Stimulated activated CD8-positive, alpha-beta memory T cell treated with anti-CD3 and anti-CD28 coated beads, Interleukin-2, amount 100 ng/mL, for 48 hours (primary cell): ENCODE measurements around the gene PYROXD2.
"Not testable (repeated sequence)": the region's sequence is repeated elsewhere in the genome, so short reads cannot be mapped to it uniquely, and the experiment has no call there.

ENCODE experiments used
- DNase-seq, 2 donors: peaks; one replicate each; pipeline ENCODE4 v3.0.0-alpha.2; 2020; ENCODE audit warnings: low read depth in 2 of 2

Gene PYROXD2

DNA sequence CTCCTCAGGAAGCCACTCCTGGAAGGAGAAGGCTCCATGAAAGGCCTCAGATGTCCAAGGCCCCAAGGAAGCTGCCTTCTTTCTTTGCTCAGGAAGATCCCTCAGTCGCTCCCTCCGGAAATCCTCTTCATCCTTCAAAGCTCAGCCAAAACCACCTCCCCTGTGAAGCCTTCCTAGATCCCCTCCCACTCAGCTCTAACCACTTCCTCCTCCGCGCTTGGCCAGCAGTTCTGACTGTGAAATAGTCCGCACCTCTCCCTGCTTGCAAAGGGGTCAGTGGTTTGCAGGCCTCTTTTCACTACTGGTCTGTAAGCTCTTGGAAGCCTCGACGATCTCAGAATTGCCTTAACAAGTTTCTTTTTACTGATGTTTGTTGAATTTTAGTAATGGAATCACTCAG is 23.9 kb downstream of the PYROXD2 start:
- no peak for DNase-seq

- DNase-seq: no peak
Measured at GRCh38 chr10:98390406-98390805, 24.6 kb downstream of the PYROXD2 start.

GRCh38 chr10:98389398-98389797 is 25.6 kb downstream of the PYROXD2 start:
- no peak for DNase-seq

GRCh38 chr10:98388101-98388655 is 26.8 kb downstream of the PYROXD2 start:
- no peak for DNase-seq

- DNase-seq: no peak
Measured at GRCh38 chr10:98384531-98385133, 30.4 kb downstream of the PYROXD2 start.

DNA sequence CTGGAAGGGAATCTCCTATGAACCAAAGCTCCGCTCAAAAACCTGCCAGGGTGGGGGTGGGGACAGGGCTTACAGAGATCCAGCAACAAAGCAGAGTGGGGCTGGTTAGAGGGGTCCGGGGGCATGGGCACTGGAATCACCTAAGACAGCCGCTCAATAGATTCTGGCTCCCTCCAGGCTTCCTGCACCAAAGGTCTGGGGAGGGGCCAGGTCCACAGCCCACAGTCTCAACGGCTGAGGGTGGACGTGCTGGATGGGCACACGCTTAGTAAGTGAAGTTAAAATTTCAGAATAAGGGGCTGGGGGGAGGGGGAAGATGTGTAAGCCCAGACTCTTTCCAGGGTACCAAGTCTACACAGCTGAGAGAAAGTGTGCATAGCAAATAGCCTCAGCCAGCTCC is 31.1 kb downstream of the PYROXD2 start:
- no peak for DNase-seq

GRCh38 chr10:98383134-98383667 is 31.8 kb downstream of the PYROXD2 start:
- not testable (repeated sequence) for DNase-seq

GRCh38 chr10:98382691-98383101 is 32.3 kb downstream of the PYROXD2 start:
- no peak for DNase-seq

DNA sequence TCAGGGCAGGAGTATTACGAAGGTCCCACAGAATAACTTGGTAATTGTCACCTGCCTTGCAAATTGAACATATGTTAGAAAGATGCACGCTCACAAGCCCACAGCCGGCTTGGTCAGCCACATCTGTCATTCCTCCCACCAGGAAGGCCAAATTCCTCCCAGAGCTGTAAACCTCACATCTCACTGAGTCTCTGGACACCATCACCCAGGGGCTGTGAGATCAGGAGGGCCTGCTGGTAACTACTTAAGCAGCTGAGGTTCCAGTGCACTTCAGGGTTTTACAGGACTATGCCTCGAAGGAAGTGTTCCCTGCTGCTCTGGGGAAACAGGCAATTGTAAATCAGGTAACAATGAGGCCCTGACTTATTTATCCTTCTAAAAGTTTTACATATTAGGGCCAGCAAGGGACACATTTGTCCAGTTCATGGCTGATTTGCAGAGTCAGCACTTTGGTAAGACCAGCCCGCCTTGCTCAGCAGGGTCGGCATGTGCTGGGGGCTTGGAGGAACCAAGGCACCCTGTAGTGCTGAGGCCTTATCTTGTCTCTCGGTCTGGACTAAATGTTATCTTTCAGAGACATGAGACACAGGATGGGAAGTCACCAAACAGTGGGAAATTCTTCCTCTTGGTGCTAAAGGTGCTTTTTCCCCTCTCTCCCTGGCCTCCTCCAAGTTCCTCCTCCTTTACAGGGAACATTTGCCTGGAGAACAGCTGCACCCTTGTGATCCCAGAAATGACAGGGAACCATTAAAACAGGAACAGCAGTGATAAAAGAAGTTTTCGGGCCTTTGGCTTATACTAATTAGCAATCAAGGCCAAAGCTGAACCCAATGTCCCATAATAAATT is 34.3 kb downstream of the PYROXD2 start:
- DNase-seq: no peak

- no peak for DNase-seq
Measured at GRCh38 chr10:98378722-98379121, 36.3 kb downstream of the PYROXD2 start.

- no peak for DNase-seq
Measured at GRCh38 chr10:98377536-98377935, 37.4 kb downstream of the PYROXD2 start.

- DNase-seq: no peak
Measured at GRCh38 chr10:98377001-98377400, 38.0 kb downstream of the PYROXD2 start.

DNA sequence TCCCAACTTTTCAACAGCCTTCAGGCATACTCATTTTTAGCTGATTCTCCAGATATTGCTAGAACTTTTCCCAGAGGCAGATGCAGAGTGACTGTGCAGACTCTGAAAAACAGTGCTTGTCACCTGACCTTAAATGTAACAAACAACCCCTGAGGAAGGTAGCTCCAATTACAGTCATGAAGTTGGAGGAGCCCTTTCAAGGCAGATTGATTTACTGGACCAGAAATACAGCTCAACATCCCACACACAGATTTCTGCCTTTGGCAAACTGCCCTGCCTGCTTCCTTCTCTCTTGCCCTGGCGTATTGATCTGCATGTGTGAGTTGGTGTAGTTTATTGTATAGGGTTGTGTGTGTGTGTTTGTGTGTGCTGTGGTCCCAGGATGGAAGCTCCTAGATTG is 38.5 kb downstream of the PYROXD2 start:
- DNase-seq: no peak

DNA sequence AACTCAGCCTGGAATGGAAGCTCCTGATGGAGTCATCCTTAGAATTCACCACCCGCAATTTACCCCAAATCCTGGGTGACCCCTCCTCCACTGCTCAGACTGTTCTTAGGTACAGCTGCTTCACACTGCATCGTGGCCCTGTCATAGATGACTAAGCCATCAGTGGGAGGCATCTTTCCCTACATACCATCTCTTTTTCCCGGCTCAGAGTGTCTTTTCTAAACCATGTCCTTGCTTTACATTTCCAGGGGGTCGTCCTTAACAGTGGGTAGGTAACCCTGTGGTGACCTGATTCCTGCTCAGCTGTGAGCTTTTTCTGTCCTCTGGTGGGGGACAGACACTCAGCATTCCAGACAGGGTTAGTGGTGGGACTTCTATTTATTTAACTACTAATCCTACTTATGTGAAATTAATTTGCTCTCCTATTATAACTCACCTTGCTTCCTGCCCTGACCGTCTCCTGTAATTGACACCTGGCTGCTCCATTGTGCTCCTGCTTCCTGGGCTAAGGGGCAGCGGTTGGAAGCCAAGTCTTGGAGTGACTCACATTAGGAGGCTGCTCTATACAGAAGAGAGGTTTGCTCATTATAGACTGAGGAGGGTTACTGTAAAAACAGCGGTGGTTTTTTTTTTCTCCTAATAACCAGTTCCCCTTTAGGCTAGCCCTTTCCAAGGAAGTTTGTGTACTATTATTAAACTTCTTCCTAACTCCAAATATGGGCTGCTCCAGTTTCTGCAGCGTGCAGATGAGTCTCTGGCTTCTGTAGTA is 40.6 kb downstream of the PYROXD2 start:
- no peak for DNase-seq

GRCh38 chr10:98373260-98374040 is 41.5 kb downstream of the PYROXD2 start:
- no peak for DNase-seq

GRCh38 chr10:98370831-98371820 is 43.9 kb downstream of the PYROXD2 start:
- no peak for DNase-seq

DNA sequence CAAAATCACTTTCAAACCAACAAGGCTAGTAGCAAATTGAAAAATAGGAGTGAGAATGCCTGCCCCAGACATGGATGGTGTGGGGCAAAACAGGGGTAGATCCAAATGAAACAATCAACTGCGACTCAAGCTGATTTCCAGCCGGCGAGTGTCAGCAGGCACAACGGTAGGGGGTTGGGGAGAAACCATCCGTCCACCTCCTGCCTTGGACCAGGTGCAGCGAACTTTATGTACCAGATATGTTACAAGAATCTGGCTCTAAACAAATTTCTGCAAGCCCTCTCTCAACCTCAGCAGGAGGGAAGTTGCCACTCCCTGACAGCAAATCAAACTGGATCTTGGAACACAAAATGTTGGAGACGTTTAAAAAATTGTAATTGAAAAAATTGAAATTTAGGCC is 45.2 kb downstream of the PYROXD2 start:
- DNase-seq: no peak

DNA sequence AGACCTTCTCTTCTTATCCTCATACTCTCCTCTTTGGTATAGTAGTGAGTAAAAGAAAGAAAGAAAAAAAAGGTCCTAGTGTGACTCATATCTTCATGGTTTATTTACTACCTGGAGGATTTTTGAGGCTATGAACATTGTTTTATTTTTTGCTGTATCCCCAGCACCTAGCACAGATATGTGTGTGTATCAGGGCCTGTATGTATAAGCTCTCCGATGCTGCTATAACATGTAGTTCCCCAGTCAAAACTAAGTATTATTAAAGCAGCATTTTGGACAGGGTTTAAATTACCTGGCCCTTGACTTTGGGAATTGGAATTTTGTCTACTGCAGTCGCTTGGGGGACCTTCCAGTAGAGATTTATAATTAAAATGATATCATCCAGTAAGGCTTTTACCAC is 46.3 kb downstream of the PYROXD2 start:
- no peak for DNase-seq

GRCh38 chr10:98367604-98368451 is 47.2 kb downstream of the PYROXD2 start:
- DNase-seq: no peak
